Measurements from ENCODE around the gene BCAP31. TPM values are rescaled to one million over a fixed set of nuclear protein-coding genes. Genes with fewer than 3 reads are reported as not detected.

Gene BCAP31
- total RNA-seq, 1 experiment from 2014 or later = 371 TPM

GRCh38 chrX:153771415-153772315, 47.5 kb upstream of the BCAP31 start:
- Mint-ChIP-seq H3K36me3 (ENCODE audit: insufficient read depth, unreplicated experiment) (peaks cover 19% of the 10 kb centered on the region), H3K27ac (ENCODE audit: unreplicated experiment) (no peak overlapping the region), H3K27me3 (ENCODE audit: unreplicated experiment) (no peaks in the 10 kb centered on the region), H3K4me3 (ENCODE audit: low read depth, unreplicated experiment) (no peak overlapping the region), H3K9me3 (ENCODE audit: low read depth, unreplicated experiment) (no peaks in the 10 kb centered on the region), H3K4me1 (ENCODE audit: low read depth, unreplicated experiment) (peaks cover 4% of the 10 kb centered on the region)
- BruUV-seq (replicated peaks) = no TSS peak
- no peak for TF ChIP-seq CTCF (IDR thresholded peaks at IDR 0.05; ENCODE audit: unreplicated experiment)
- no peak for DNase-seq
- CTCF ChIA-PET = no interaction called here
- intact Hi-C loops (cut with micrococcal nuclease; ENCODE audit: unreplicated experiment) = no loop called here

GRCh38 chrX:153770601-153771414, 46.6 kb upstream of the BCAP31 start:
- CTCF ChIA-PET = interaction anchor here (0.5 kb wide), 1 partner anchor 87 kb away, joined by 4 read pairs; no protein-coding TSS in a partner anchor
- TF ChIP-seq CTCF (IDR thresholded peaks at IDR 0.05; ENCODE audit: unreplicated experiment) = no peak
- Mint-ChIP-seq H3K27me3 (ENCODE audit: unreplicated experiment) (no peaks in the 10 kb centered on the region), H3K4me3 (ENCODE audit: low read depth, unreplicated experiment) (no peak overlapping the region), H3K36me3 (ENCODE audit: insufficient read depth, unreplicated experiment) (peaks cover 28% of the 10 kb centered on the region), H3K4me1 (ENCODE audit: low read depth, unreplicated experiment) (peaks cover 11% of the 10 kb centered on the region), H3K27ac (ENCODE audit: unreplicated experiment) (no peak overlapping the region), H3K9me3 (ENCODE audit: low read depth, unreplicated experiment) (no peaks in the 10 kb centered on the region)
- no peak for DNase-seq
- BruUV-seq (replicated peaks) = no TSS peak
- intact Hi-C loops (cut with micrococcal nuclease; ENCODE audit: unreplicated experiment) = no loop called here

- intact Hi-C loops (cut with micrococcal nuclease; ENCODE audit: unreplicated experiment) = no loop called here
- BruUV-seq (replicated peaks) = no TSS peak
- H3K9me3 Mint-ChIP-seq (ENCODE audit: low read depth, unreplicated experiment) = no peaks in the 10 kb centered on the region
- peak overlapping the region; percentile 18 for H3K27ac Mint-ChIP-seq (ENCODE audit: unreplicated experiment)
- TF ChIP-seq CTCF (IDR thresholded peaks at IDR 0.05; ENCODE audit: unreplicated experiment) = no peak
- H3K4me3 Mint-ChIP-seq (ENCODE audit: low read depth, unreplicated experiment) = no peak overlapping the region
- H3K4me1 Mint-ChIP-seq (ENCODE audit: low read depth, unreplicated experiment) = peaks cover 11% of the 10 kb centered on the region
- CTCF ChIA-PET = no interaction called here
- DNase-seq = no peak
- H3K27me3 Mint-ChIP-seq (ENCODE audit: unreplicated experiment) = no peaks in the 10 kb centered on the region
- peaks cover 28% of the 10 kb centered on the region for H3K36me3 Mint-ChIP-seq (ENCODE audit: insufficient read depth, unreplicated experiment)
Measured at GRCh38 chrX:153769865-153770600, 45.8 kb upstream of the BCAP31 start.

- Mint-ChIP-seq H3K36me3 (ENCODE audit: insufficient read depth, unreplicated experiment) (peaks cover 32% of the 10 kb centered on the region), H3K4me3 (ENCODE audit: low read depth, unreplicated experiment) (no peak overlapping the region), H3K9me3 (ENCODE audit: low read depth, unreplicated experiment) (no peaks in the 10 kb centered on the region), H3K4me1 (ENCODE audit: low read depth, unreplicated experiment) (peaks cover 11% of the 10 kb centered on the region), H3K27me3 (ENCODE audit: unreplicated experiment) (no peaks in the 10 kb centered on the region), H3K27ac (ENCODE audit: unreplicated experiment) (no peak overlapping the region)
- intact Hi-C loops (cut with micrococcal nuclease; ENCODE audit: unreplicated experiment) = no loop called here
- no peak for TF ChIP-seq CTCF (IDR thresholded peaks at IDR 0.05; ENCODE audit: unreplicated experiment)
- no TSS peak for BruUV-seq (replicated peaks)
- CTCF ChIA-PET = no interaction called here
- DNase-seq = no peak
Measured at GRCh38 chrX:153769158-153769864, 45.1 kb upstream of the BCAP31 start.

Data from Calu3 (cell line).